ENCODE results near the gene MIA2. TPM values are rescaled to one million over a fixed set of nuclear protein-coding genes. Genes with fewer than 3 reads are reported as not detected.
A peak's percentile ranks its signal among the peaks of the same experiment; 100 is the strongest.
"Not testable (repeated sequence)": the region's sequence is repeated elsewhere in the genome, so short reads cannot be mapped to it uniquely, and the experiment has no call there.

MIA2 gene
- total and polyA plus RNA-seq, 9 donors: 13.3 to 22.9 (median 16.8) TPM

GRCh38 chr14:39231751-39232553, 1.8 kb upstream of the MIA2 start:
- WGBS (ENCODE audit: insufficient coverage): 97% methylated on average over 3 of the region's 11 CpGs
- DNase-seq: peak; percentile 21
- H3K27me3 ChIP-seq (ENCODE audit: control insufficient read depth, insufficient read depth, low read length); H3K27ac ChIP-seq (ENCODE audit: low read length); H3K4me1 ChIP-seq (ENCODE audit: control insufficient read depth, insufficient read depth, low read length); H3K4me3 ChIP-seq (ENCODE audit: low read length); H3K36me3 ChIP-seq (ENCODE audit: control insufficient read depth, insufficient read depth, low read length); H3K9me3 ChIP-seq (replicated peaks; ENCODE audit: control insufficient read depth, low read depth, low read length): not testable (repeated sequence)

DNA sequence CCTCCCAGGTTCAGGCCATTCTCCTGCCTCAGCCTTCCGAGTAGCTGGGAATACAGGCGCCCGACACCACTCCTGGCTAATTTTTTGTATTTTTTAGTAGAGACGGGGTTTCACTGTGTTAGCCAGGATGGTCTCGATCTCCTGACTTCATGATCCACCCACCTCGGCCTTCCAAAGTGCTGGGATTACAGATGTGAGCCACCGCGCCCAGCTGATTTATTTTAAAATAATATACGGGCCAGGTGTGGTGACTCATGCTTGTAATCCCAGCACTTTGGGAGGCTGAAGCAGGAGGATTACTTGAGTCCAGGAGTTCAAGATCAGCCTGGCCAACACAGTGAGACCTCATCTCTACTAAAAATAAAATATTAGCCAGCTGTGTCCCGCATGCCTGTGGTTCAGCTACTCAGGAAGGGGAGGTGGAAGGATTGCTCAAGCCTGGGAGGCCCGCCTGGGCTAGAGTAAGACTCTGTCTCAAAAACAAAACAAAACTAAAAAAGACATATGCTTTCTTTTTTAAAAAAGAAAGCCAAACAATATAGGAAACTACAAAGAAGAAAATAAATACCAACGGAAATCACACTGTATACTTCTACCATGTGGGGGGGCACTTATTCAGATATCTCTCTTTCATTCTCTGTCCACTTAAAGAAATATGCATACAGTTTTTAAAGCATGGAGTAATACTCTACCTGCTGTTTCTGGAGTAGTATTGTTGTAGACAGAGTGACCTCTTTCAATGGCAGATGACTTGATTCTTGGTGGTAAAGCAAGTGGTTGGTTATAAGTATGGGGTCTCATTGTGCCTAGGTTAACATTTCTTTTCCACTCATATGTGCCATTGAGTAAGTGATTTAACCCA, 930 bp upstream of the MIA2 start:
- Histone ChIP-seq H3K36me3 (ENCODE audit: control insufficient read depth, insufficient read depth, low read length) (no peaks in the 10 kb centered on the region), H3K27me3 (ENCODE audit: control insufficient read depth, insufficient read depth, low read length) (no peaks in the 10 kb centered on the region), H3K4me3 (ENCODE audit: low read length) (no peak overlapping the region), H3K27ac (ENCODE audit: low read length) (no peak overlapping the region), H3K4me1 (ENCODE audit: control insufficient read depth, insufficient read depth, low read length) (no peaks in the 10 kb centered on the region), H3K9me3 (replicated peaks; ENCODE audit: control insufficient read depth, low read depth, low read length) (no peaks in the 10 kb centered on the region)
- 83% methylated on average over 4 of the region's 12 CpGs for WGBS (ENCODE audit: insufficient coverage)
- peak; percentile 15 for DNase-seq

DNA sequence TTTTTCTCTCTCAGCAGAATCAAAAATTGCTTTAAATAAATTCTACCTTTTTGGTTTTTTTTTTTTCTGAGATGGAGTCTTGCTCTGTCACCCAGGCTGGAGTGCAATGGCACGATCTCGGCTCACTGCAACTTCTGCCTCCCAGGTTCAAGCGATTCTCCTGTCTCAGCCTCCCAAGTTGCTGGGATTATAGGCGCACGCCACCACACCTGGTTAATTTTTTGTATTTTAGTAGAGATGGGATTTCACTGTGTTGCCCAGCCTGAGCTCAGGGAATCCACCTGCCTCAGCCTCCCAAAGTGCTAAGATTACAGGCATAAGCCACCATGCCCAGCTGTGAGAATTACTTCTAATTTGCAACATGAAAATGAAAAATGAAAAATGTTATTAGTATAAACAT, 1.3 kb downstream of the MIA2 start:
- not testable (repeated sequence) for H3K9me3 ChIP-seq (replicated peaks; ENCODE audit: control insufficient read depth, low read depth, low read length); H3K36me3 ChIP-seq (ENCODE audit: control insufficient read depth, insufficient read depth, low read length)
- WGBS (ENCODE audit: insufficient coverage): no CpG with 5 or more reads among the region's 5 CpGs

GRCh38 chr14:39235466-39235865, 1.8 kb downstream of the MIA2 start:
- not testable (repeated sequence) for H3K27me3 ChIP-seq (ENCODE audit: control insufficient read depth, insufficient read depth, low read length); H3K36me3 ChIP-seq (ENCODE audit: control insufficient read depth, insufficient read depth, low read length); H3K4me3 ChIP-seq (ENCODE audit: low read length); DNase-seq; H3K27ac ChIP-seq (ENCODE audit: low read length); H3K9me3 ChIP-seq (replicated peaks; ENCODE audit: control insufficient read depth, low read depth, low read length); H3K4me1 ChIP-seq (ENCODE audit: control insufficient read depth, insufficient read depth, low read length)

More for the DNA sequence above, 1.3 kb downstream of the MIA2 start:
- not testable (repeated sequence) for DNase-seq; H3K27ac ChIP-seq (ENCODE audit: low read length); H3K4me1 ChIP-seq (ENCODE audit: control insufficient read depth, insufficient read depth, low read length); H3K27me3 ChIP-seq (ENCODE audit: control insufficient read depth, insufficient read depth, low read length); H3K4me3 ChIP-seq (ENCODE audit: low read length)

GRCh38 chr14:39240769-39241168, 7.1 kb downstream of the MIA2 start:
- no peak overlapping the region for H3K4me3 ChIP-seq (ENCODE audit: low read length)
- WGBS (ENCODE audit: insufficient coverage): no CpG with 5 or more reads among the region's 1 CpG
- no peak for DNase-seq

GRCh38 chr14:39241637-39242036, 7.9 kb downstream of the MIA2 start:
- H3K27ac ChIP-seq (ENCODE audit: low read length): no peak overlapping the region
- no peaks in the 10 kb centered on the region for H3K9me3 ChIP-seq (replicated peaks; ENCODE audit: control insufficient read depth, low read depth, low read length)
- WGBS (ENCODE audit: insufficient coverage): 73% methylated on average over 1 of the region's 1 CpG
- no peak overlapping the region for H3K4me3 ChIP-seq (ENCODE audit: low read length)
- H3K36me3 ChIP-seq (ENCODE audit: control insufficient read depth, insufficient read depth, low read length): no peaks in the 10 kb centered on the region
- no peaks in the 10 kb centered on the region for H3K4me1 ChIP-seq (ENCODE audit: control insufficient read depth, insufficient read depth, low read length)
- no peaks in the 10 kb centered on the region for H3K27me3 ChIP-seq (ENCODE audit: control insufficient read depth, insufficient read depth, low read length)
- no peak for DNase-seq

More at GRCh38 chr14:39240769-39241168, 7.1 kb downstream of the MIA2 start:
- H3K27me3 ChIP-seq (ENCODE audit: control insufficient read depth, insufficient read depth, low read length): no peaks in the 10 kb centered on the region
- H3K9me3 ChIP-seq (replicated peaks; ENCODE audit: control insufficient read depth, low read depth, low read length): no peaks in the 10 kb centered on the region
- H3K36me3 ChIP-seq (ENCODE audit: control insufficient read depth, insufficient read depth, low read length): no peaks in the 10 kb centered on the region
- H3K4me1 ChIP-seq (ENCODE audit: control insufficient read depth, insufficient read depth, low read length): no peaks in the 10 kb centered on the region
- no peak overlapping the region for H3K27ac ChIP-seq (ENCODE audit: low read length)

DNA sequence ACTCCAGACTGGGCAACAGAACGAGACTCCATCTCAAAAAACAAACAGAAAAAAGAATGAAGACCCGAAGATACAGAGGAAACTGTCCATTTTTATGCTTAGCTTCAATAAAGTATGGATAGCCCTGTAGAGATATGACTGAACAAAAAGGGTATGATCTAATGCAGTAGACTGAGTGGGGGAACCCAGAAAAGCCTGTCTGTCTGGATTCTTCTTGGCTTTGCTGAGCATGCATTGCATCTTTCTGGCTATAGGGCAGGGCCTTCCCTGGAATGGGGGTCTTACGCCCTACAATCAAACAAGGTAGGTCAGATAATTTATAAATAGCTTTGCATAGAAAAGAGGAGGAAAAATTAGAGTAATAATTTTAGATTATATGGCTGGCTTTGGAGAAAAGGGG, 10.1 kb downstream of the MIA2 start:
- no peak overlapping the region for H3K4me3 ChIP-seq (ENCODE audit: low read length)
- H3K27ac ChIP-seq (ENCODE audit: low read length): no peak overlapping the region
- no peak for DNase-seq
- 100% methylated on average over 1 of the region's 3 CpGs for WGBS (ENCODE audit: insufficient coverage)
- no peaks in the 10 kb centered on the region for H3K4me1 ChIP-seq (ENCODE audit: control insufficient read depth, insufficient read depth, low read length)
- H3K9me3 ChIP-seq (replicated peaks; ENCODE audit: control insufficient read depth, low read depth, low read length): no peaks in the 10 kb centered on the region
- H3K36me3 ChIP-seq (ENCODE audit: control insufficient read depth, insufficient read depth, low read length): no peaks in the 10 kb centered on the region
- H3K27me3 ChIP-seq (ENCODE audit: control insufficient read depth, insufficient read depth, low read length): no peaks in the 10 kb centered on the region

DNA sequence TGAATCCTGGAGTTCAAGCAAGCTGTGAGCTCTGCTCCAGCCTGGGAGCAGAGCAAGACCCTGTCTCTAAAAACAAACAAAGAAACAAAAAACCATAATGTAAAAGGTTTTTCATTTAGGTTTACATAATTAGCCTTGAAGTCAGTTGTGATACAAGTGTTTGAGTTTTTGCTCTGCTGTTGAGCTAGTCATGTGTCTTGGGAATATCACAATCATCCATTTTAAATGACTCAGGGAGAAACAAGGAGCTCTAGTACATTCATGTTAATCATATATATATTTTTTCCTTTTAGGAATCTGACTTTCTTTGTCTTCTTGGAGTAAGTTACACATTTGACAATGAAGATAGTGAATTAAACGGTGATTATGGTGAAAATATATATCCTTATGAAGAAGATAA, 12.9 kb downstream of the MIA2 start:
- DNase-seq: no peak
- WGBS (ENCODE audit: insufficient coverage): no CpG with 5 or more reads among the region's 1 CpG
- no peak overlapping the region for H3K4me3 ChIP-seq (ENCODE audit: low read length)
- H3K4me1 ChIP-seq (ENCODE audit: control insufficient read depth, insufficient read depth, low read length): no peaks in the 10 kb centered on the region
- no peak overlapping the region for H3K27ac ChIP-seq (ENCODE audit: low read length)
- no peaks in the 10 kb centered on the region for H3K36me3 ChIP-seq (ENCODE audit: control insufficient read depth, insufficient read depth, low read length)
- H3K9me3 ChIP-seq (replicated peaks; ENCODE audit: control insufficient read depth, low read depth, low read length): no peaks in the 10 kb centered on the region
- no peaks in the 10 kb centered on the region for H3K27me3 ChIP-seq (ENCODE audit: control insufficient read depth, insufficient read depth, low read length)

DNA sequence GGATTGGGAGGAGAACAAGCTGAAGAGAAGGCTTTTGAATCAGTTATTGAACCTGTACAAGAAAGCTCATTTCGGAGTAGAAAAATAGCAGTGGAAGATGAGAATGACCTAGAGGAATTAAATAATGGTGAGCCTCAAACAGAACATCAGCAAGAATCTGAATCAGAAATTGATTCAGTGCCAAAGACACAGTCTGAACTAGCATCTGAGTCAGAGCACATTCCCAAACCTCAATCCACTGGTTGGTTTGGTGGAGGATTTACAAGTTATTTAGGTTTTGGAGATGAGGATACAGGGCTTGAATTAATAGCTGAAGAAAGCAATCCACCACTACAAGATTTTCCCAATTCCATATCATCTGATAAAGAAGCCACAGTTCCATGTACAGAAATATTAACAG, 13.5 kb downstream of the MIA2 start:
- Histone ChIP-seq H3K36me3 (ENCODE audit: control insufficient read depth, insufficient read depth, low read length) (no peaks in the 10 kb centered on the region), H3K27me3 (ENCODE audit: control insufficient read depth, insufficient read depth, low read length) (no peaks in the 10 kb centered on the region), H3K9me3 (replicated peaks; ENCODE audit: control insufficient read depth, low read depth, low read length) (no peaks in the 10 kb centered on the region), H3K4me3 (ENCODE audit: low read length) (no peak overlapping the region), H3K4me1 (ENCODE audit: control insufficient read depth, insufficient read depth, low read length) (no peaks in the 10 kb centered on the region), H3K27ac (ENCODE audit: low read length) (no peak overlapping the region)
- no peak for DNase-seq
- WGBS (ENCODE audit: insufficient coverage): no CpG with 5 or more reads among the region's 1 CpG

DNA sequence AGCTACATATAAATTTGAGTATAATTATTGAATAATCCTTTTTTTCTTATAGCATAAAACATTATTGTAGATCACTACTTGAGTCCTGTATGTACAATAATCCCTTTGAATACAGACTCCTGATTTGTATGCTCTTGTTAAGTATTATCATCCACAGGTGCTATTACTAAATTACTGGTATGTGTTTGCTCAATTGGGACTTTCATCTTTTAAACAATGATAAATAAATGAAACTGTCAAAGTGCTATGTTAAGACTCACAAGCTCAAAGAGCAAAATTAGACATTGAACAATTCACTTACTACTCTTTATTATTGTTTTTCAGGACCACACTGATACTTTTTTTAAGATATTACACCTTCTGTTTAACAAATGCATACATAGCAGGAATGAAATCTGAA, 17.8 kb downstream of the MIA2 start:
- no peak overlapping the region for H3K27ac ChIP-seq (ENCODE audit: low read length)
- H3K27me3 ChIP-seq (ENCODE audit: control insufficient read depth, insufficient read depth, low read length): no peaks in the 10 kb centered on the region
- H3K9me3 ChIP-seq (replicated peaks; ENCODE audit: control insufficient read depth, low read depth, low read length): no peaks in the 10 kb centered on the region
- no peaks in the 10 kb centered on the region for H3K36me3 ChIP-seq (ENCODE audit: control insufficient read depth, insufficient read depth, low read length)
- no peak for DNase-seq
- no peak overlapping the region for H3K4me3 ChIP-seq (ENCODE audit: low read length)
- H3K4me1 ChIP-seq (ENCODE audit: control insufficient read depth, insufficient read depth, low read length): no peaks in the 10 kb centered on the region

Data from muscle of leg (tissue), 11 donors.